ENCODE measurements around the gene MTOR. TPM values are rescaled to one million over a fixed set of nuclear protein-coding genes. Genes with fewer than 3 reads are reported as not detected.

The MTOR gene
- total and polyA plus RNA-seq, 10 donors: 12.5 to 50.9 (median 35.5) TPM

DNA sequence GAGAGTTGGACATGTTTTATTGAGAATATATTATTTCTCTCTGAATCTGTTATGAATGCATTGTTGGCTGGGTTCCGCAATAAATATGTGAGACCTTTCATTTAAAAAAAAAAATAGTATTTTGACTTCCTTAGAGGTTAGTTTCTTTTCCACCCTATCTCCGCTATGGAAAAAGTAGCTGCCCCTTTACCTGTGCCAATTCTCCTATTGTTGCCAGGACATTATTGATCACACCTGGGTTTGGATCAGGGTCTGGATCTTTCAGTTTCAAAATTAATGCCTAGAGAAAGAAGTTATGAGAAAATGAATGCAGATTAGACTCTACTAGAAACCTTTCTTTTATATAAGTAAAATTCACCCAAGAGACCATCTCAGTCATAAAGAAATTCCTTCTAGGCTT, 29.1 kb downstream of the MTOR start:
- Histone ChIP-seq H3K27me3 (replicated peaks in 1 of 7) (no peaks in the 10 kb centered on the region), H3K9me3 (no peaks in the 10 kb centered on the region), H3K4me3 (no peak overlapping the region), H3K36me3 (peaks cover 0 to 100% (median 100%) of the 10 kb centered on the region in 6 donors), H3K4me1 (peaks cover 0 to 24% (median under 1%) of the 10 kb centered on the region in 6 donors), H3K27ac (no peak overlapping the region)
- no peak for TF ChIP-seq POLR2AphosphoS5 (IDR thresholded peaks at IDR 0.05)
- TF ChIP-seq, protein P1, sequence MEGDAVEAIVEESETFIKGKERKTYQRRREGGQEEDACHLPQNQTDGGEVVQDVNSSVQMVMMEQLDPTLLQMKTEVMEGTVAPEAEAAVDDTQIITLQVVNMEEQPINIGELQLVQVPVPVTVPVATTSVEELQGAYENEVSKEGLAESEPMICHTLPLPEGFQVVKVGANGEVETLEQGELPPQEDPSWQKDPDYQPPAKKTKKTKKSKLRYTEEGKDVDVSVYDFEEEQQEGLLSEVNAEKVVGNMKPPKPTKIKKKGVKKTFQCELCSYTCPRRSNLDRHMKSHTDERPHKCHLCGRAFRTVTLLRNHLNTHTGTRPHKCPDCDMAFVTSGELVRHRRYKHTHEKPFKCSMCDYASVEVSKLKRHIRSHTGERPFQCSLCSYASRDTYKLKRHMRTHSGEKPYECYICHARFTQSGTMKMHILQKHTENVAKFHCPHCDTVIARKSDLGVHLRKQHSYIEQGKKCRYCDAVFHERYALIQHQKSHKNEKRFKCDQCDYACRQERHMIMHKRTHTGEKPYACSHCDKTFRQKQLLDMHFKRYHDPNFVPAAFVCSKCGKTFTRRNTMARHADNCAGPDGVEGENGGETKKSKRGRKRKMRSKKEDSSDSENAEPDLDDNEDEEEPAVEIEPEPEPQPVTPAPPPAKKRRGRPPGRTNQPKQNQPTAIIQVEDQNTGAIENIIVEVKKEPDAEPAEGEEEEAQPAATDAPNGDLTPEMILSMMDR (IDR thresholded peaks at IDR 0.05 in 8 of 11, conservative IDR thresholded peaks at IDR 0.05 in 3 of 11): no peak
- intact Hi-C loops (cut with DNase I; ENCODE audit: low total_unique reads): no loop called here
- DNase-seq: no peak
- WGBS, 5 donors: 95 to 100% (median 97%) methylated on average over 2 of the region's 2 CpGs

DNA sequence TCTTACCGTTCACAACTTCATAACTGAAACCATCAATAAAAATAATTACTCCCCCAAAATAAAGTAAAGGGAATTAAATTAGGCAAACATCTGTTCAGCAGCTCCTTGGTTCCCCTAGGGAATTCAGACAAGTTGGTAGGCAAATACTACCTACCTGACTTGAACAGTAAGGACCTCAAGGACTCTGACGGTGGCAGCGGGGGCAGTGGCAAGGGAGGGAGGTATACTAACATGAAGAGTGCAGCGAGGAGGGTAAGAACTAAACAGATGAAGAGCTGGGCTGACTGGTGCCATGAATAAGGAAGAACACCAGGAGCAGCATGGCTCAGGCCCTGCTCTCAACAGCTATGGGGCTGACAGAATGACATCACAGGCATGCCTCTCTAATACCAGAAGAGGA, 33.1 kb downstream of the MTOR start:
- peaks cover 0 to 98% (median 74%) of the 10 kb centered on the region in 6 donors for H3K36me3 ChIP-seq
- TF ChIP-seq POLR2A (IDR thresholded peaks at IDR 0.05) (no peak), POLR2AphosphoS5 (IDR thresholded peaks at IDR 0.05) (no peak)
- TF ChIP-seq, protein P1 (IDR thresholded peaks at IDR 0.05 in 8 of 11, conservative IDR thresholded peaks at IDR 0.05 in 3 of 11): no peak
- no peak overlapping the region for H3K4me3 ChIP-seq
- intact Hi-C loops (cut with DNase I; ENCODE audit: low total_unique reads): no loop called here
- no peak for DNase-seq
- peaks cover 0 to 42% (median 11%) of the 10 kb centered on the region in 6 donors for H3K4me1 ChIP-seq
- H3K9me3 ChIP-seq: no peaks in the 10 kb centered on the region
- WGBS, 5 donors: 65 to 83% (median 74%) methylated on average over 4 of the region's 4 CpGs
- no peaks in the 10 kb centered on the region for H3K27me3 ChIP-seq (replicated peaks in 1 of 7)
- H3K27ac ChIP-seq: peak overlapping the region in 3 of 8 donors; percentile 17 to 41 (median 37)

DNA sequence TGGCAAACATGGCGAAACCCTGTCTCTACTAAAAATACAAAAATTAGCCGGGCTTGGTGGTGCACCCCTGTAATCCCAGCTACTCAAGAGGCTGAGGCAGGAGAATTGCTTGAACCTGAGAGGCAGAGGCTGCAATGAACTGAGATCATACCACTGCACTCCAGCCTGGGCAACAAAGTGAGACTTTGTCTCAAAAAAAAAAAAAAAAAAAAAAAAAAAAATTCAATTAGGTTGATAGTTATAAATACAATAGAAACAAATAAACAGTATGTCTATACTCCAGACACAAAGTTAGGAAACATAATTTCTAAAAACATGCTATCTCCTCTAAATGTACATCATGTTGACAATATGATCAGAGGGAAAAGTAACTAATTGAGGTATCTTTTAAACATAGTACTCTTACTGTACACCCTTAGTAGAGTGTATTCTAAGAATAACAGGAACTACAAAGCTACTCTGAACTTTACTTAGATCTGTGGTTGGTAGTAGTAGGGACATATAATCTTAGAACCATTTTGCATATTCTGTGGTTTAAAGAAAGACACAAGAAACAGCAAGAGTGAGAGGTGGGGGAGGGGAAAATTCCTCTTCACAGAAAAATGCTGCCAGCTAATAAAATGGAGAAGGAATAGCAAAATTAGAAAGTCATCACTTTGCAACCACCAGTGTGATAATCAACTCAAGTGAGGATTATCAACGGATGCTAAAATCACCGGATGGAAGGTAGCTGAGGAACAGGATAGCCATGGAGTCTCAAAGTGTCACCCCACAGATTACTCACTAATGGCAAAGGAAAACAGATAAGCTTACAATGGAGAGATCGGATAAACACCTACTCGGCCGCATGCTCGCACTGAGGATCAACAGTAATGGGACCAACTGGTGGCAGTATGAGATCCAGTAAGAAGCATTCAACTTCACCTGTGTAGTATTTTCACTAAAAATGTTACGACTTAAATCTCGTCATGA, 35.0 kb downstream of the MTOR start:
- DNase-seq: no peak
- 80 to 94% (median 91%) methylated on average over 10 of the region's 10 CpGs for WGBS, 5 donors
- peaks cover 0 to 98% (median 65%) of the 10 kb centered on the region in 6 donors for H3K36me3 ChIP-seq
- peak overlapping the region in 5 of 8 donors; percentile 8 to 69 (median 47) for H3K27ac ChIP-seq
- intact Hi-C loops (cut with DNase I; ENCODE audit: low total_unique reads): no loop called here
- peaks cover 0 to 42% (median 11%) of the 10 kb centered on the region in 6 donors for H3K4me1 ChIP-seq
- no peaks in the 10 kb centered on the region for H3K9me3 ChIP-seq
- no peak for TF ChIP-seq POLR2AphosphoS5 (IDR thresholded peaks at IDR 0.05)
- no peak for TF ChIP-seq POLR2A (IDR thresholded peaks at IDR 0.05)
- TF ChIP-seq, protein P1 (IDR thresholded peaks at IDR 0.05 in 8 of 11, conservative IDR thresholded peaks at IDR 0.05 in 3 of 11): no peak
- no peaks in the 10 kb centered on the region for H3K27me3 ChIP-seq (replicated peaks in 1 of 7)
- H3K4me3 ChIP-seq: peak overlapping the region in 1 of 8 donors; percentile 23

DNA sequence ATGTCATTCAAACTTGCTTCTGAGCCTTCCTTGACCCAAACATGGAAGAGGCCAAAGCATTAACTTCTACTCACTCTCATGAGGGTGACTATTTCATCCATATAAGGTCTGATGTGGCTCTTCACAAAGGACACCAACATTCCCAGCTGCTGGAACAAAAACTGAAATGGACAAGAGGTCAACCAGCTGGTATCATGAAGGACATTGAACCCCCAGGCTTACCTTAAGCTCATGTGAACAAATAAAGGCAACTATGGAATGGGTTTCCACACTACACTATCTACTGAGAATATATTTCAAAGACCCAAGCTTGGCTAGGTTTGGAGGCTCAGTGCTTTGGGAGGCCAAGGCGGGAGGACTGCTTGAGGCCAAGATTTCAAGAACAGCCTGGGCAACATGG, 46.3 kb downstream of the MTOR start:
- H3K9me3 ChIP-seq: no peaks in the 10 kb centered on the region
- no peaks in the 10 kb centered on the region for H3K4me1 ChIP-seq
- no peak for TF ChIP-seq POLR2A (IDR thresholded peaks at IDR 0.05)
- TF ChIP-seq, protein P1 (IDR thresholded peaks at IDR 0.05 in 8 of 11, conservative IDR thresholded peaks at IDR 0.05 in 3 of 11): no peak
- no peak for TF ChIP-seq POLR2AphosphoS5 (IDR thresholded peaks at IDR 0.05)
- WGBS, 5 donors: 98 to 100% (median 100%) methylated on average over 1 of the region's 1 CpG
- peaks cover 0 to 100% (median 84%) of the 10 kb centered on the region in 6 donors for H3K36me3 ChIP-seq
- intact Hi-C loops (cut with DNase I; ENCODE audit: low total_unique reads): no loop called here
- no peak for DNase-seq
- H3K27me3 ChIP-seq (replicated peaks in 1 of 7): no peaks in the 10 kb centered on the region
- H3K27ac ChIP-seq: no peak overlapping the region
- H3K4me3 ChIP-seq: no peak overlapping the region

Measured in spleen (tissue), 11 donors.